Stimulated activated CD8-positive, alpha-beta memory T cell treated with anti-CD3 and anti-CD28 coated beads, Interleukin-2, amount 100 ng/mL, for 1 hour (primary cell): ENCODE results near the gene PRPF38A.

Experiments used
- DNase-seq, 2 donors: peaks; one replicate each; pipeline ENCODE4 v3.0.0-alpha.2; 2020; ENCODE audit warnings: low read depth in 2 of 2

The PRPF38A gene

DNA sequence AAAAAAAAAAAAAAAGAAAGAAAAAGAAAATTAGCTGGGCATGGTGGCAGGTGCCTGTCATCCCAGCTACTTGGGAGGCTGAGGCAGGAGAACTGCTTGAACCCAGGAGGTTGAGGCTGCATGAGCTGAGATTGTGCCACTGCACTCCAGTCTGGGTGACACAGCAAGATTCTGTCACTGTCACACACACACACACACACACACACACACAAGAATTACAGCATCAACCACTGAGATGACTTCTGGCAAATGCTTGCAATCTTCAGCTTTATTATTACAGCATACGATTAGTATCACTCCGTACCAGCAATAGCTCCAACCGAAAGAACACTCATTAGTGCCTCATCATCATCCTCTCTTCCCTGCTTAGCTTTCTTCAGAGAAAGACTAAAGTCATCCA, 4.8 kb upstream of the PRPF38A start:
- DNase-seq, result no peak

DNA sequence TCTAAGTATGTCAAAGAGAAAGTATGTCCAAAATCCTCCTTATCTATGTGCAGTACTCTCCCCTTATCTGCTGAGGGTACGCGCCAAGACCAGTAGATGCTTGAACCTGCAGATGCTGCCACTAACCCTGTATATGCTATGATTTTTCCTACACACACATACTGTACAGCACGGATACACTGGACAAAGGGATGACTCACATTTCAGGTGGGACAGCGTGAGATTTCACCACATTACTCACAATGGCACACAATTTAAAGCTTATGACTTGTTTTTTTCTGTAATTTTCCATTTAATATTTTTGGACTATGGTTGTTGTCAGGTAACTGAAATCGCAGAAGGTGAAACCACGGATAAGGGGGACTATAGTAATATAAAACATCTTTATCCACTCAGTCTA, 4.3 kb upstream of the PRPF38A start:
- DNase-seq, result no peak

DNA sequence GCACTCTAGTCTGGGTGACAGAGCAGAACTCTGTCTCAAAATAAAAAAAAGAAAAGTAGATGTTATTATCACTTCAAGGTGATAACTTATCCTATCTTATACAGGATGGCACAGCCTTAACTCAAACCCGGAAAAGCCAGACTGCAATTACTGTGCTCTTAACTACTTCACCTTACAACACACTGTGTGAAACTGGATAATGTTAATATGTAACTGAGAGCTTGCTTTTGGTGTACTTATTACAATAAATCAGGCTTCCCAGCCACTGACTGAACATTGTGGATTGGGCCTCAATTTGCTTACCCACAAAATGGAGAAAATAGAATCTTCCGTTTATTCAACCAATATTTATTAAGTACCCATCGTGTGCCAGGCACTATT, 1.6 kb upstream of the PRPF38A start:
- DNase-seq, result no peak

DNA sequence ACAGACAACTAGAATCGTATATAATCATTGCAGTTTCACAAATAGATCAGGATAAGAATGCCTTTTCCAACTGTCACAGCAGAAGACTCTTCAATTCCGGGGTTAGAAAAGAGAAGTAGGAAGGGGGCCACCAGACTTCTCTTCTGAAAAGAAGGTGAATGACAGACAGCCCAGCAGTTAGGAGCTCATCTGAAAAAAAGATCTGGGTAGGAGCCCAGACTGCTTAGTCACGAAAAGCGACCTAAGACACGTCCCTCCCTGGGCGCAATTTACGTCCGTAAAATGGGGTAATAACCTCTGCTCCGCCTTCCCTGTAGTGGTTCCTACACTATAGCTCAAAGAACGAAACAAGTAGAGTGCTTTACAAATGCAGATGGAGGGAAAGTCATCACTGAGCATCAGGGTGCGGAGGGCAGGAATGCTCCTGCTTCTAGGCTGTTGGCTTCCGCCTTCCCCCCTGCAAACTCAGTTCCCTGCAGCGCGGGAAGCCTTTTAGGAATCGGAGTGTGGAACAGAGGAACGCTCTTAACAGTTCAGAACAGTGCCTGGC, 761 bp upstream of the PRPF38A start:
- DNase-seq, result peak in 1 of 2 donors; percentile 3

DNA sequence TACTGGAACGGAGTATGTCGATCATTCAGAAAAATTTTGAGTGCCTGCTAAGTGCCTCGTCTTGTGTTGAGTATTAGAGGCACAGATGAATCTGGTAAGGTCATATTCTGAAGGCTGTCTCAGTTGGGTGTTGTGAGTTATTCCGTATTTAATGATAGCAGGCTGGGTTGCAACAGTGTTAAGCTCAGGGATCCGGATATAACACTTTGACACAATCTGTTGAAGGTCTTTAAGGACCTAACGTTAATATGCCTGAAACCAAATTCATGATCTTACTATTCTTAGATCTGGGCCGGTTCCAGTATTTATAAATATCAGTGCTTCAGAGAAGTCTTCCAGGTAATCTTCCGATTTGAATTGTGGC, 555 bp downstream of the PRPF38A start:
- DNase-seq, result no peak

DNA sequence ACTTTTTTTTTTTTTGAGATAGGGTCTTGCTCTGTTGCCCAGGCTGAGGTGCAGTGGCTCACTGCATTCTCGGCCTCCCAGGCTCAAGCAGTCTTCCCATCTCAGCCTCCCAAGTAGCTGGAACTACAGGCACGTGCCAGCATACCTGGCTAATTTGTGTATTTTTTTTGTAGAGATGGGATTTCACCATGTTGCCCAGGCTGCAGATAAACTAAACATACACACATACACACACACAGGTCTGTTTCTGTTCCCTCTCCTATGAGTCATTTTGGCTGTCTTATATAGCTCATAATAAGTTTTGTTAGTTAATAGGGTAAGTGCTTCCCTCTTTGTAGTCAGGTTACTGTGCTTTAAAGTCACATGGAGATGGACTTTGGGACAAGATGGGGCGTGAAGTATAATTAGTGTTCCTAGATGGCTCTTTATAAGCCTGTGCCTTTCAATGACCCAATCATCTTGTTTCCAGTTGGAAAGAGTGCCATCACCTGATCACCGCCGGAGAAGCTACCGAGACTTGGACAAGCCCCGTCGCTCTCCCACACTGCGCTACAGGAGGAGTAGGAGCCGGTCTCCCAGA, 9.1 kb downstream of the PRPF38A start:
- DNase-seq, result no peak

DNA sequence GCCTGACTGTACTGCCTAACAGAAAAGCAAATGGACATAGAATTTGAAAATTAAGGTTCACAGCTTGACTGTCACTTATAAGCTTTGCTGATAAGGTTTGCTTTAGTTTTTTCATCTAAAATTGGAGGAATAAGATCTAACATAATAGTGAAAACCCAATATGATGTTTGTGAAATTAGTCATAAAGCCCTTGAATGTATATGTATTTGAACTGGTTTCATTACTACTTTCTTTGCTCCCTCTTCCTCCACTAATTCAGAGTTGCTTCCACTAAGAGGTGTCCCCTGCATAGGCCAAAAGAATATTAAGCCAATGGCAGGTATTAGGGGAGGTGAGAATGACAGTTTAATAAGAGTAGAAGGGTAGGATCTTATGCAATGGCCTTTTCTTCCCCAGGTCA, 10.5 kb downstream of the PRPF38A start:
- no peak for DNase-seq

DNA sequence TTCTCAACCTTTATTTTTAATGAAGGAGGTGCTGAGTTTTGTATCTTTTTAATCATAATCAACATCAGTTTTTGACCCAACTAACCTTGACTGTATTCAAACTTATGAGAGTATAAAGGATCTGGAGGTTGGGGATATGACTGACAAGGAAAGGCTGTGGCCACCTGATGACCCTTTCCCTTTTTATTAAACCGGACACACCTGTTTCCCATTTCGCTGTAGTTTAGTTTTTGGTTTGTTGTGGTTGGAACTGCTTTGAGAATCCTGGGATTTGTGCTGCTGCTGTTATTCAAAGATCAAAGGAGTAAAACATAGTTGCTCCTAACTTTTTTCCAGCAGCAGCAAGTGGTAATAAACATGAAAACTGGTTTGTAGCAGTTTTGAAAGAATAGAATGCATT, 12.4 kb downstream of the PRPF38A start:
- no peak for DNase-seq

DNA sequence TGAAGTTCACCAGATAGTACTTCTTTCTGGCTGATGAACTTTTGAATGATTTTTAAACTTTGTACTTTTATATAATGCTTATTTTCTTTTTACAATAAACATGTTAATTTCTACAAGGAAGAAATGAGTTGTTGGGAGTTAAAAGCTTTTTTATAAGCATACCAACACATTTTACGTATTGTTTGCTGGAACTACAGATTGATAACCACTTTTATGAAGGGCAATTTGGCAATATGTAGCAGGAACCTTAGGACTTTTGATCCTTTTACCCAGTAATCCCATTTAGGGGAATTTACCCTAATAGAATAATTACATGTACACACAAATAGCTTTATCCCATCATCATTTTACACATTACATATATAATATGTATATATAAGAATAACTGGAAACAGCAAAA, 16.3 kb downstream of the PRPF38A start:
- no peak for DNase-seq

DNA sequence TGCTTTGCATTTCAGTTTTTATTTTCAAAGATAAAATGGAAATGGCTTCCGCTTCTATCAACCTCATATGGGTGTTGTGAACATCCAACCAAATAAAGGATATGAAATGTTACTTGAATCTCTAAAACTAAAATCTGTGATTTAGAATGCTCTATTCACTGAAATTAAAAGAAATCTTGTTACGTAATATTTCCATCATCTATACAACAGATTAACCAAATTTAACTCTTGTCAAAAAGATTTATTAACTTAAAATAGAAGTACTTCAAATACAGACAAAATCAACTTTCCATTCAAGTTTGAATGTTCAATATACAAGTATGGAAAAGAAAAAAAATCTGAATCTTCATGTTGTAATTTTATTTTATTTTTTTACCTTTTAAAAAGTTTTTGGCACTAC, 18.7 kb downstream of the PRPF38A start:
- no peak for DNase-seq

DNA sequence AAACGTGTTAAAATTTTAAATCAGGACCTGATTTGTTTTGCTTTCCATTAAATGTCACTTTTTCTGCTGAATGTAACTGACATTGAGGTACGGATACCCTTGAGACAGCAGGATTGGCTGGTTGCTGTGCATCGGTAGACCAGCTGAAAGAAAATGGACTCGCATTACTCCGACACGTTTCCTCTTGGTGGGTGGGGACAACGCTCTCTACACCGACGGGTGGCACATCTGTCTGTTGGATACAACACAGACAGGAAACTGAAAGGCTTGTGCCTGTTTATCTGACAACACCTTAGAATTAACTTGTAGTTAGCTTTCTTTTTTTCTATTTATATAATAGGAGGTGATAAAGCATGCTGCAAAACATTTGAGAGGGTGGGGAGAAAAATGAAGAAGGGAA, 19.4 kb downstream of the PRPF38A start:
- peak; percentile 40 to 49 for DNase-seq

DNA sequence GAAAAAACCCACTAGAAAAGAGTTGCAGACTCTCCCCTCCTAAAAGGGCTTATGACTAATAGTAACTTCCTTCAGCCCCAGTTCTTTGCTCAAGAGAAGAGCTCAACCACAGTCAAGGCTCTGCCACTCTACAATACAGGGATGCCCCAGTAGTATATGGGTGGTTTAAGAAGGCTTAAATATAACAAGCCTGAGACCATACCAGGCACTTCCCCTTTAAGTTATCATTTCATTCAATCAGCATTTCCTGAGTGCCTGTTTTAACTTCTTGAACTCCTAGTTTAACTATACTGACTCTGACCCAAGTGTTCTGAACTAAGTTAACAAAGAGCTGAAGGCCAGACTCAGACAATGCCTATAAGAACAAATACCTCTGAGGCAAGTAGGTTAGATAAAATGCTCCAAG, 19.8 kb downstream of the PRPF38A start:
- DNase-seq, result no peak

DNA sequence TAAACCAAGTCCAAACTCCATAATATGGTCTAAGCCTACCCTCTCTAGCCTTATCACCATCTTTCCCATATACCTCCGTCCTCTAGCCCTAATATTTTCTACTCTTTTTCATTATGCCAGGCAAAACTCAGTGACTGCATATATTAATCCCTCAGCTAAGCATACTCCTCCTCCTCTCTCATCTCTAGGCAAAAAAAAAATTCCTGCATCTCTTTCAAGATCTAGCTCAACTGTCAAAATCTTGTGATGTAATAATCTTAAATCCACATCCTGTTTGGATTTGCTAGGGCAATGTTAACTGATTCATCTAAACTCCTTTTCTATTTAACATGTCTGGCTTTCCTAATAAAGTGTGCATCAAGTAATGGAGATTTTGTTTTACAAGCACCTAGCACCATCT, 20.4 kb downstream of the PRPF38A start:
- no peak for DNase-seq

DNA sequence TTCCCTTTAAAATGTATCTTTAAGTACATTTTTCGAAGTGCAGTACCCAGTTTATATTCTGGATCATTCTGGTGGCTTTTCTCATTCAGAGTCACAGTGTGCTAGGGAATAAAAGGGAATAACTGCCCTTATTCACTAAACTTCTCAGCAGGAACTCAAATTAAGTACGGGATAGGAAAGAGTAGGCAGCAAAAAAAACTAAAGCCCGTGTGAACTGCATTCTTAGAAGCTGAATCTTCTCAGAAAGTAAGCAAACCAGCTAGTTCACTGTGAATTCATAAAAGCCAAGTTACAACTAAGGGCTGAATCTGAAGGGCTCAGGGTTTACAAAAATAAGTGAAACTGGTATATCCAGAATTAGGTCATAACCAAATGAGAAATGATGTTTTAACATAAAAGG, 22.0 kb downstream of the PRPF38A start:
- no peak for DNase-seq

DNA sequence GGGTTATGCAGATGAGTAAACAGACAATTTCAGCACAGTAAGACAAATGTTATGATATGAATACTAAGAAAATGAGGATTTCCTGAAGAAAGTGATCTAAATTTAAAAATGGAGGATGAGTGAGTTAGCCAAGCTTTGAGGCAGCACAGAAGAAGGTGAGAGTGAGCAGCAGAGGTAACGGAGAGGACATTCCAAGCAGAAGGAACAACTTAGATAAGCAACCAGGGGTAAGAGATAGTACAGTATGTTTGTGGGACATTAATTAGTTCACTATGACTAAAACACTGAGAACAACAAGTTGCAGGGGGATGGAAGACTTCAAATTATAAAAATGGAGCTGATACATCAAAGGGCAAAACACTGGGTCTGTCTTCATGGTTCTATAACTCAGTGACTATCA, 22.8 kb downstream of the PRPF38A start:
- DNase-seq, result no peak

DNA sequence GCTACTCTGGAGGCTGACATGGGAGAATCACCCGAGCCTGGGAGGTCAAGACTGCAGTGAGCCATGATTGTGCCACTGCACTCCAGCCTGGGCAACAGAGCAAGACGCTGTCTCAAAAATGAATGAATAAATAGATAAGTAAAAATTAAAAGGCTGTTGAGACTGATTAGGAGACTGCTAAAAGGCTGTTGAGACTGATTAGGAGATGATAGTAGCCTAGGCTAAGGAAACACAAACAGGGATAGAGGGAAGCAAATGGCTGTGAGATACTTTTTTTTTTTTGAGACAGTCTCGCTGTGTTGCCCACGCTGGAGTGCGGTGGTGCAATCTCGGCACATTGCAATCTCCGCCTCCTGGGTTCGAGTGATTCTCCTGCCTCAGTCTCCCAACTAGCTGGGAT, 28.4 kb downstream of the PRPF38A start:
- no peak for DNase-seq

DNA sequence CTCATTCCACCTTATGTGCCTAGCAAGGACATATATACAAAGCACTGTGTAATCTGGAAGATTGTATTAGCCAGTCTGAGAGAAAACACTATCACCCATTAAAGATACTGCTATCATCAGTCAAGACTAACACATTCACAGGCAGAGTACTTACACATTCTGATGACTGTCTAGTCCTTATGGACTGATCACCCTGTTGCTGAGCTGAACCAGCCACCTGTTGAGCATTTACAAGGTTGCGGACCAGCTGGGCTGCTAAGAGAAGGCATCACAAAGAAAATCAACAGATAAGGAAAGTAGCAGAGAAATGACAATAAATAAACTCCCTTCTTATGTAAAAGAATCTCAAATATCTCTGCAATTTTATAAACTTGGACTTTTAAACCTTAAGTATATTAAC, 30.8 kb downstream of the PRPF38A start:
- no peak for DNase-seq

DNA sequence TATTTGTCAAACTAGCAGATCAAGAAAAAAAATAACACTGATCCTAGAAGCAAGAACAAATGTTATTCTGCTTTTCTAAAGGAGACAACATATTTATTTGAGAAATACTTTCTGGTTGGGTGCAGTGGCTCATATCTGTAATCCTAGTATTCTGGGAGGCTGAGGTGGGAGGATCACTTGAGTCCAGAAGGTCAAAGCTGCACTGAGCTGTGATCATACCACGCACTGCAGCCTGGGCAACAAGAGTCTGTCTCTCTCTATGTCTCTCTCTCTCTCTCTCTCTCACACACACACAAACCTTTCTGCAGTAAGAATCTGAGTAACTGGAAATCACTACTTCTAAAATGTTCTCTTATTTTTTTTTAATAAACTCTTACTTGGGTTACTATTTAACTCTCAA, 31.2 kb downstream of the PRPF38A start:
- DNase-seq, result no peak

DNA sequence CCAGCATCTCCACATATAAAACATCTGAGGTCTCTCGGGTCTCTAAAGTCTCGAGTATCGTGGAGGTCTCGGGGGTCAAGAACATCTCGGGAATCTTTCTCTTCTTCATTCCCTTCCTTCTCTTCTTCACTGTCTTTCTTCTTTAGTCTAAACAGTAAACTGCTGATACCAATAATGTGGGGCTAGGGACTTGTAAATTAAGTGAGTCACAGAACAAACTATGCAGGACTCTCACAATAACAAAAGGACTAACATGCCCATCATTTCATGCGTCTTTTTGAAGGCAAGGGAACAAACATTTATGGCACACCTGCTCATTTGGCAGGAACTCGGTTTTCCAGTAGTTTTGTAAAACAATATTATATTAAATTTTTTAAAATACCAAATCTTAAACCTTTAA, 32.4 kb downstream of the PRPF38A start:
- DNase-seq, result no peak

DNA sequence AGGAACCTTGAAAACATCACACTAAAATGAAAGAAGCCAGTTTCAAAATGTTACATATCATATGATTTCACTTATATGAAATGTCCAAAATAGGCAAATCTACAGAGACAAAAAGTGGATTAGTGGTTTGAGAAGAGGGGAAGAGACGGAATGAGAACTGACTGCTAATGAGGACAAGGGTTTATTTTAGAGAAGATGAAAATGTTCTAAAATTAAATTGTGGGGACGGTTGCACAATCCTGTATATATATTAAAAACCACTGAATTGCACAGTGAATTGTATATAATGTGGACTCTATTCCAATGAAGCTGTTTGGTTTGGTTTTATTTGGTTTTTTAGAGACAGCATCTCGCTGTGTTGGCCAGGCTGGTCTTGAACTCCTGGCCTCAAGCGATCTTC, 35.6 kb downstream of the PRPF38A start:
- DNase-seq, result no peak

DNA sequence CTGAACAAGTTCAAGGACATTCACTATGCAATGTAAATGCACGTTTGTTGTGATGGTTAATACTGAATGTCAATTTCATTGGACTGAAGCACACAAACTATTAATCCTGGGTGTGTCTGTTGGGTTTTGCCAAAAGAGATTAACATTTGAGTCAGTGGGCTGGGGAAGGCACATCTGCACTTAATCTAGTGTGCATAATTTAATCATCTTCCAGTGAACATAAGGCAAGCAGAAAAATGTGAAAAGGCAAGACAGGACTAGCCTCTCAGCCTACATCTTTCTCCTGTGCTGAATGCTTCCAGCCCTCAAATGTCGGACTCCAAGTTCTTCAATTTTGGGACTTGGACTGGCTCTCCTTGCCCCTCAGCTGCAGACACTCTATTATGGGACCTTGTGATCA, 40.1 kb downstream of the PRPF38A start:
- DNase-seq, result no peak

DNA sequence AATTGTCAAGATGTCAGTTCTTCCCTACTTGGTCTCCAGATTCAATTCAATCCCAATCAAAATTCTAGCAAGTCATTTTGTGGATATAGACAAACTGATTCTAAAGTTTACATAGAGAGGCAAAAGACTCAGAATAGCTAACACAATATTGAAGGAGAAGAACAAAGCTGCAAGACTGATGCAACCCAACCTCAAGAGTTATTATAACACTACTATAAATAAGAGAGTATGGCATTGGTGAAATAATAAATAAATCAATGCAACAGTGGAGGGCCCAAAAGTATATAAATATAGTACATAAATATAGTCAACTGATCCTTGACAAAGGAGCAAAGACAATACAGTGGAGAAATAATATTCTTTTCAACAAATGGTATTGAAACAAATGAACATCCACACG, 49.7 kb downstream of the PRPF38A start:
- DNase-seq, result no peak

DNA sequence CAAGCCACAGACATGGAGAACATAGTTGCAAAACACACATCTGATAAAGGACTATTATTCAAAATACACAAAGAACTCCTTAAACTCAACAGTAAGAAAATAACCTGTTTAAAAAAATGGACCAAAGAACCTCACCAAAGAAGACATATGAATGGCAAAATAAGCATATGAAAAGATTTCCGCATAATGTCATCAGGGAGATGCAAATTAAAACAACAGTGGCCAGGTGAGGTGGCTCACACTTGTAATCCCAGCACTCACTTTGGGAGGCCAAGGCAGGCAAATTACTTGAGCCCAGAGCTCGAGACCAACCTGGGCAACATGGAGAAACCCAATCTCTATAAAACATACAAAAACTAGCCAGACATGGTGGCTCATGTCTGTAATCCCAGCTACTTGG, 50.4 kb downstream of the PRPF38A start:
- DNase-seq, result no peak

DNA sequence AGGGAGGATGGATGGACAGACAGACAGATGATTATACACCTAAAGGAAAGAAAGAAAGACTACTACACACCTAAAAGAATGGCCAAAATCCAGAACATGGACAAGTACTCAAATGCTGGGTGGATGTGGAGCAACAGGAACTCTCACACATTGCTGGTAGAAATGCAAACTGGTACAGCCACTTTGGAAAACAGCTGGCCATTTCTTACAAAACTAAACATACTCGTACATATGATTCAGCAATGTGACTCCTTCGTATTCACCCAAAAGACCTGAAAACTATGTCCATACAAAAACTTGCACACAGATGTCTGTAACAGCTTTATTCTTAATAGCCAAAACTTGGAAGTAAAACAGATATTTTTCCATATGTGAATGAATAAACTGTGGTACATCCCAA, 51.3 kb downstream of the PRPF38A start:
- DNase-seq, result no peak

DNA sequence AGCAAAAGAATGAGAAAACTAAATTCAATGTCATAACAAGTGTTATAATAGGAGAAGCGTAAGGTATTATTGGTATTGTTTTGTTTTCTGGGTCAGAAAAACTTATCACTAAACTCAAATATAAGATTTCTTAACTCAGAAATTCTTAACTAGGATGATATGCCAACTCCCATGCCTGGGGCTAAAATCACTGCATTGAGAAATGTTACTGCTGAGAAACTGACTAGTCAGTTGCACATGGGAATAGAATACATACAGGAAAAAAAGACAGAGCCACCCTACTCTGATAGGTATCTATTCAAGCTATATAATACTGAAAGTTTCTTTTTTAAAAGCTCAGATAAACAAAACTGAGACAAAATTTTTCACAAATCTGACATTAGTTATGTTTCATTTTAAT, 56.3 kb downstream of the PRPF38A start:
- DNase-seq, result no peak
